CD4-positive, alpha-beta T cell (primary cell): ENCODE measurements around the gene SAMD14. TPM values are rescaled to one million over a fixed set of nuclear protein-coding genes. Genes with fewer than 3 reads are reported as not detected.
A peak's percentile ranks its signal among the peaks of the same experiment; 100 is the strongest.

Source experiments
- ATAC-seq: fragments of 200-7000 bp; cut with Tn5 transposase; one replicate; pipeline ENCODE4 v1.10.0; 2022; ENCODE audit warnings: mild to moderate bottlenecking; ENCODE audit not compliant: poor library complexity
- CTCF ChIA-PET: fragments of 350-600 bp; sonication (Branson Sonifier 250); formaldehyde crosslinking; loops from one replicate; lab custom pipeline; 2021; ENCODE audit warnings: antibody characterized with exemption, inconsistent platforms; lab: Charles Lee
- POLR2A ChIA-PET: fragments of 350-600 bp; sonication (Branson Sonifier 250); formaldehyde crosslinking; loops from one replicate; lab custom pipeline; 2021; ENCODE audit warnings: antibody characterized with exemption, inconsistent platforms; lab: Charles Lee
- DNase-seq, 14 experiments: peaks; one replicate each; pipeline ENCODE4 v3.0.0-alpha.2; 2013 to 2020; ENCODE audit warnings: mixed read lengths in 2 of 14
- H3K27ac ChIP-seq, 2 donors: one replicate each; pipeline versions ENCODE4 v1.5.1 to v1.7.0; 2013; ENCODE audit warnings: low read length in 2 of 2, low read depth in 1 of 2, mild to moderate bottlenecking in 1 of 2
- H3K27me3 ChIP-seq, 2 experiments: 1 replicate in 1 of 2; 2 replicates in 1 of 2; pipeline versions ENCODE4 v1.6.1 to v1.7.0; 2013; ENCODE audit warnings: low read length in 2 of 2, control low read depth in 1 of 2, mild to moderate bottlenecking in 1 of 2, moderate library complexity in 1 of 2; ENCODE audit not compliant: insufficient read depth in 2 of 2, control insufficient read depth in 1 of 2
- H3K36me3 ChIP-seq: one replicate; pipeline ENCODE4 v1.6.1; 2013; ENCODE audit warnings: low read length, control low read depth; ENCODE audit not compliant: insufficient read depth
- H3K4me1 ChIP-seq: one replicate; pipeline ENCODE4 v1.6.1; 2013; ENCODE audit warnings: low read length, control low read depth; ENCODE audit not compliant: insufficient read depth
- H3K4me3 ChIP-seq: one replicate; pipeline ENCODE4 v1.5.1; 2013; ENCODE audit warnings: mild to moderate bottlenecking, low read length, moderate library complexity
- H3K9me3 ChIP-seq, 2 experiments: 1 replicate in 1 of 2; 2 replicates in 1 of 2; pipeline versions ENCODE4 v1.6.1 to v1.7.0; 2013; ENCODE audit warnings: low read length in 2 of 2, mild to moderate bottlenecking in 2 of 2, control low read depth in 1 of 2, moderate library complexity in 1 of 2; ENCODE audit not compliant: control insufficient read depth in 1 of 2, insufficient read depth in 1 of 2
- H3K27ac Mint-ChIP-seq: one replicate; pipeline ENCODE4 v1.8.0; 2020; ENCODE audit warnings: mixed read lengths
- H3K27me3 Mint-ChIP-seq: one replicate; pipeline ENCODE4 v1.8.0; 2021; ENCODE audit warnings: mixed read lengths
- H3K36me3 Mint-ChIP-seq: one replicate; pipeline ENCODE4 v1.8.0; 2021; ENCODE audit warnings: low read depth, mixed read lengths
- H3K4me1 Mint-ChIP-seq: one replicate; pipeline ENCODE4 v1.8.0; 2021; ENCODE audit warnings: low read depth, mixed read lengths
- H3K4me3 Mint-ChIP-seq: one replicate; pipeline ENCODE4 v1.8.0; 2020; ENCODE audit warnings: mild to moderate bottlenecking, mixed read lengths
- H3K9me3 Mint-ChIP-seq: one replicate; pipeline ENCODE4 v1.8.0; 2020; ENCODE audit warnings: mixed read lengths
- CTCF ChIP-seq: fragments of 200-600 bp; IDR thresholded peaks from one replicate; pipeline ENCODE4 v1.8.0; 2022; ENCODE audit warnings: antibody characterized with exemption, mild to moderate bottlenecking
- intact Hi-C, 2 experiments: fragments of 100-400 bp; cut with DNase I in 1 of 2; cut with micrococcal nuclease in 1 of 2; formaldehyde crosslinking; loops; one replicate each; pipeline versions ENCODE4 v1.15.1 to v1.9.0; 2023 to 2025; cut with DNase I, micrococcal nuclease
- total RNA-seq, 174 experiments: library from RNA in 2 of 174; stranded (reverse) in 2 of 174; gene quantifications; one replicate each; pipeline ENCODE4 v1.2.3 and lab custom pipeline; 2021 to 2026

Gene SAMD14
- total RNA-seq, 2 experiments from 2014 or later: 0.33 to 0.53 TPM

- Histone ChIP-seq H3K27me3 (no peaks in the 10 kb centered on the region), H3K9me3 (no peaks in the 10 kb centered on the region), H3K36me3 (peaks cover 19% of the 10 kb centered on the region), H3K4me1 (peaks cover 25% of the 10 kb centered on the region), H3K4me3 (peak overlapping the region; percentile 92), H3K27ac (peak overlapping the region; percentile 71 to 83)
- H3K36me3 Mint-ChIP-seq: peaks cover 24% of the 10 kb centered on the region
- H3K4me3 Mint-ChIP-seq: peak overlapping the region; percentile 96
- H3K4me1 Mint-ChIP-seq: peaks cover 31% of the 10 kb centered on the region
- CTCF ChIA-PET: interaction anchor here (0.6 to 2.0 kb wide), 27 partner anchors 9 to 686 kb away, joined by 3 to 17 read pairs (median 6); partner anchors contain the start of genes ITGA3, LRRC59 and SAMD14
- TF ChIP-seq CTCF: peak; percentile 94
- DNase-seq (peak; percentile 79 to 96 (median 91)), ATAC-seq (peak; percentile 50)
- intact Hi-C loops: loop anchor here (1.0 to 10.0 kb wide), 5 partner anchors 37 to 389 kb away; partner anchors contain the start of genes ITGA3 (in 1 of the 2), SLC35B1 (in 1 of the 2) and TMEM92 (in 1 of the 2)
- H3K9me3 Mint-ChIP-seq: no peaks in the 10 kb centered on the region
- POLR2A ChIA-PET: interaction anchor here (0.8 to 1.5 kb wide), 16 partner anchors 9 to 1202 kb away, joined by 3 to 14 read pairs (median 4); partner anchors contain the start of genes ATP5MC1, ITGA3, PPP1R9B and XYLT2
- no peaks in the 10 kb centered on the region for H3K27me3 Mint-ChIP-seq
- peak overlapping the region; percentile 88 for H3K27ac Mint-ChIP-seq
These were observed 35.7 kb downstream of the SAMD14 start for GRCh38 chr17:50094243-50094752.

- H3K27ac ChIP-seq: peak overlapping the region in 1 of 2 donors; percentile 83
These were observed 36.2 kb downstream of the SAMD14 start for GRCh38 chr17:50093807-50094206.

More at GRCh38 chr17:50093807-50094206, 36.2 kb downstream of the SAMD14 start:
- ChIA-PET POLR2A (interaction anchor here (0.8 to 1.5 kb wide), 13 partner anchors 10 to 1201 kb away, joined by 3 to 14 read pairs (median 4); partner anchors contain the start of genes ATP5MC1, ITGA3 and PPP1R9B), CTCF (interaction anchor here (0.6 to 2.0 kb wide), 23 partner anchors 9 to 686 kb away, joined by 3 to 17 read pairs (median 6); partner anchors contain the start of genes ITGA3, LRRC59 and SAMD14)
- DNase-seq: no peak
- Histone ChIP-seq H3K36me3 (peaks cover 14% of the 10 kb centered on the region), H3K4me1 (peaks cover 25% of the 10 kb centered on the region), H3K4me3 (no peak overlapping the region), H3K27me3 (no peaks in the 10 kb centered on the region), H3K9me3 (no peaks in the 10 kb centered on the region)
- Mint-ChIP-seq H3K4me3 (peak overlapping the region; percentile 96), H3K27me3 (no peaks in the 10 kb centered on the region), H3K27ac (peak overlapping the region; percentile 88), H3K36me3 (peaks cover 23% of the 10 kb centered on the region), H3K9me3 (no peaks in the 10 kb centered on the region), H3K4me1 (peaks cover 31% of the 10 kb centered on the region)
- intact Hi-C loops: loop anchor here (1.0 to 10.0 kb wide), 5 partner anchors 37 to 389 kb away; partner anchors contain the start of genes ITGA3 (in 1 of the 2), SLC35B1 (in 1 of the 2) and TMEM92 (in 1 of the 2)
- ATAC-seq: no peak
- no peak for TF ChIP-seq CTCF
